Measurements from ENCODE around the gene IGSF3. TPM values are rescaled to one million over a fixed set of nuclear protein-coding genes. Genes with fewer than 3 reads are reported as not detected.

IGSF3 gene
- total and polyA plus RNA-seq, 2 of the 13 experiments (the other 11 are each of a cell fraction or from before 2014, with no cell fraction given): 0.11 to 0.16 TPM

DNA sequence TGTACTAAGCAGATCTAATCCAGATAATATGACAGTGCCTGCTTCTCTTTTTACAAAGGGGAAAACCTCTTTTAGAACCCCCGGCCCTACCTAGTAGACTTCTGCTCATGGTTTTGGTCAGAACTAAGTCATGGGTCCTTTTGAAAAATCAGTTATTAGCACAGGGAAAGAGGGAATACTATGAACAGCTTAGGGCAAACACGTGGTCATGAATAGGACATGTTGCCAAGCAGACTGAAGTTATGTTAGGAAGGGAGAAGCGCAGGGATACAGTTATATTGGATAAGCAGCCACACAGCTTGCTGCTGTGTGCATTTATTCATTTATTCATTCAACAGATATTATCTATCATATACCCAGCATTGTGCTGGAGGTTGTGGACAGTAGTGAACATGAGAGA lies 25.3 kb upstream of the IGSF3 start:
- WGBS (ENCODE audit: low lambda C conversion rate): 27% methylated on average over 3 of the region's 3 CpGs

DNA sequence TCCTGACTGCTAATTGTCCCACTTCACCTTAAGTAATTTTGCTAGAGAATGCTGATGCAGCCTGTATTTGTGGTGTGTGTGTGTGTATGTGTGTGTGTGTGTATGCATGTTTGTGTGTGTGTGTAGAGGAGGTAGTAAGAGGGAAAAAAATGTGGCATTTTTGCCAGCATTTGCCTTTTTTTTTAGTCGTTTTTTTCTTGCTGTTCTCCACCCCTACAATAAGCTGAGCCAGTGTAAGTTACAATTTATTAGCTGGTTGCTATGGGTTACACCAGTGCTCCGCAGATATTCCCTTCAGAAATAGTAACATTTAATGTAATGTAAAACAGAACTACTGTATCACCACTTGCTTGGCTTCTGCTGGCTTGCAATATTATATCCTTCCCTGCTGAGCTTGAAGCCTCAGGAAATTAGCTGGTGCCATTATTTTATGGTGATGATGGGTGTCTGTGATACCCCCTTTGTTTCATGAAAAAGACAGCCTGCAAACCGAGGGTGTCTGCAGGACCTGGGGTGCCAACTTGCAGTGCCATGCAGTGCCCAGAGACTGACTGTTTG lies 23.4 kb upstream of the IGSF3 start:
- POLR2A ChIA-PET: no interaction called here
- TF ChIP-seq ZNF296 (CRISPR knock-in tag; conservative IDR thresholded peaks at IDR 0.05): no peak
- no peak for TF ChIP-seq MAZ (IDR thresholded peaks at IDR 0.05; ENCODE audit: borderline replicate concordance, low read depth, low read length)
- TF ChIP-seq MAZ (CRISPR knock-in tag; IDR thresholded peaks at IDR 0.05; ENCODE audit: low read depth): no peak
- TF ChIP-seq, protein P1, sequence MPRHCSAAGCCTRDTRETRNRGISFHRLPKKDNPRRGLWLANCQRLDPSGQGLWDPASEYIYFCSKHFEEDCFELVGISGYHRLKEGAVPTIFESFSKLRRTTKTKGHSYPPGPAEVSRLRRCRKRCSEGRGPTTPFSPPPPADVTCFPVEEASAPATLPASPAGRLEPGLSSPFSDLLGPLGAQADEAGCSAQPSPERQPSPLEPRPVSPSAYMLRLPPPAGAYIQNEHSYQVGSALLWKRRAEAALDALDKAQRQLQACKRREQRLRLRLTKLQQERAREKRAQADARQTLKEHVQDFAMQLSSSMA (CRISPR knock-in tag; IDR thresholded peaks at IDR 0.05): no peak
- no peak for TF ChIP-seq ZNF337 (CRISPR knock-in tag; IDR thresholded peaks at IDR 0.05; ENCODE audit: borderline replicate concordance, low read depth)
- TF ChIP-seq SNAPC2 (CRISPR knock-in tag; IDR thresholded peaks at IDR 0.05): no peak
- TF ChIP-seq CBX5 (CRISPR knock-in tag; IDR thresholded peaks at IDR 0.05; ENCODE audit: borderline replicate concordance): no peak
- no peak for TF ChIP-seq HNF4G (IDR thresholded peaks at IDR 0.05; ENCODE audit: borderline replicate concordance, low read depth, low read length)
- TF ChIP-seq HNF4G (CRISPR knock-in tag; IDR thresholded peaks at IDR 0.05; ENCODE audit: borderline replicate concordance, low read depth): no peak
- TF ChIP-seq PAWR (CRISPR knock-in tag; IDR thresholded peaks at IDR 0.05; ENCODE audit: borderline replicate concordance): no peak
- TF ChIP-seq, protein P2, sequence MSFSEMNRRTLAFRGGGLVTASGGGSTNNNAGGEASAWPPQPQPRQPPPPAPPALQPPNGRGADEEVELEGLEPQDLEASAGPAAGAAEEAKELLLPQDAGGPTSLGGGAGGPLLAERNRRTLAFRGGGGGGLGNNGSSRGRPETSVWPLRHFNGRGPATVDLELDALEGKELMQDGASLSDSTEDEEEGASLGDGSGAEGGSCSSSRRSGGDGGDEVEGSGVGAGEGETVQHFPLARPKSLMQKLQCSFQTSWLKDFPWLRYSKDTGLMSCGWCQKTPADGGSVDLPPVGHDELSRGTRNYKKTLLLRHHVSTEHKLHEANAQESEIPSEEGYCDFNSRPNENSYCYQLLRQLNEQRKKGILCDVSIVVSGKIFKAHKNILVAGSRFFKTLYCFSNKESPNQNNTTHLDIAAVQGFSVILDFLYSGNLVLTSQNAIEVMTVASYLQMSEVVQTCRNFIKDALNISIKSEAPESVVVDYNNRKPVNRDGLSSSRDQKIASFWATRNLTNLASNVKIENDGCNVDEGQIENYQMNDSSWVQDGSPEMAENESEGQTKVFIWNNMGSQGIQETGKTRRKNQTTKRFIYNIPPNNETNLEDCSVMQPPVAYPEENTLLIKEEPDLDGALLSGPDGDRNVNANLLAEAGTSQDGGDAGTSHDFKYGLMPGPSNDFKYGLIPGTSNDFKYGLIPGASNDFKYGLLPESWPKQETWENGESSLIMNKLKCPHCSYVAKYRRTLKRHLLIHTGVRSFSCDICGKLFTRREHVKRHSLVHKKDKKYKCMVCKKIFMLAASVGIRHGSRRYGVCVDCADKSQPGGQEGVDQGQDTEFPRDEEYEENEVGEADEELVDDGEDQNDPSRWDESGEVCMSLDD (CRISPR knock-in tag; IDR thresholded peaks at IDR 0.05; ENCODE audit: borderline replicate concordance): no peak
- TF ChIP-seq GTF2F1 (IDR thresholded peaks at IDR 0.05; ENCODE audit: low read length): no peak

More for the DNA sequence above, 25.3 kb upstream of the IGSF3 start:
- Histone ChIP-seq H3K4me3 (replicated peaks in 1 of 3; ENCODE audit: insufficient read depth in 1 of 3, low read depth in 2 of 3, low read length in 3 of 3) (no peak overlapping the region), H2AFZ (ENCODE audit: low read length) (no peak overlapping the region), H3K4me1 (ENCODE audit: insufficient read depth, low read length) (peaks cover 13% of the 10 kb centered on the region), H3K4me2 (ENCODE audit: low read depth, low read length) (no peak overlapping the region), H4K20me1 (ENCODE audit: insufficient read depth, low read length) (no peaks in the 10 kb centered on the region), H3K36me3 (replicated peaks in 1 of 2; ENCODE audit: control insufficient read depth in 1 of 2, insufficient read depth in 2 of 2, low read length in 2 of 2) (no peaks in the 10 kb centered on the region), H3K9me3 (ENCODE audit: low read length) (no peaks in the 10 kb centered on the region), H3K9ac (ENCODE audit: insufficient read depth, low read depth, low read length) (no peak overlapping the region), H3K27ac (ENCODE audit: extremely low read length, insufficient read depth, low read length) (no peak overlapping the region), H3K27me3 (ENCODE audit: control insufficient read depth in 1 of 2, insufficient read depth in 2 of 2, low read length in 2 of 2) (no peaks in the 10 kb centered on the region; a peak in 1 of 5 replicates), H3K79me2 (ENCODE audit: insufficient read depth, low read length) (no peaks in the 10 kb centered on the region)
- DNase-seq (ENCODE audit: low spot score) (no peak), FAIRE-seq (no peak), ATAC-seq (no peak)
- CTCF ChIA-PET (ENCODE audit: low intra/inter-chr PET ratio, low total read pairs): no interaction called here
- intact Hi-C loops (cut with micrococcal nuclease; ENCODE audit: unreplicated experiment) (no loop called here), in situ Hi-C loops (cut with HindIII; ENCODE audit: extremely low pct_ligation_motif_present, low pct_unique_long_range_greater_than_20kb) (no loop called here)
- TF ChIP-seq ZNF367 (CRISPR knock-in tag; IDR thresholded peaks at IDR 0.05; ENCODE audit: borderline replicate concordance) (no peak), ZNF75D (CRISPR knock-in tag; IDR thresholded peaks at IDR 0.05; ENCODE audit: borderline replicate concordance) (no peak), BCL6 (CRISPR knock-in tag; IDR thresholded peaks at IDR 0.05) (no peak), NONO (IDR thresholded peaks at IDR 0.05) (no peak), NONO (CRISPR knock-in tag; conservative IDR thresholded peaks at IDR 0.05) (no peak), BORCS8-MEF2B (CRISPR knock-in tag; IDR thresholded peaks at IDR 0.05) (no peak), NRL (CRISPR knock-in tag; IDR thresholded peaks at IDR 0.05; ENCODE audit: borderline replicate concordance) (no peak), ZIK1 (CRISPR knock-in tag; IDR thresholded peaks at IDR 0.05; ENCODE audit: borderline replicate concordance, low read depth) (no peak), RCOR2 (CRISPR knock-in tag; IDR thresholded peaks at IDR 0.05) (no peak), SIX1 (CRISPR knock-in tag; IDR thresholded peaks at IDR 0.05; ENCODE audit: borderline replicate concordance) (no peak), MXD4 (CRISPR knock-in tag; IDR thresholded peaks at IDR 0.05) (no peak), ZNF33B (CRISPR knock-in tag; IDR thresholded peaks at IDR 0.05) (no peak)
- BruUV-seq (replicated peaks): no TSS peak
- POLR2A ChIA-PET: no interaction called here

More for the DNA sequence above, 23.4 kb upstream of the IGSF3 start:
- no peak overlapping the region for H3K27ac ChIP-seq (ENCODE audit: extremely low read length, insufficient read depth, low read length)
- no peak overlapping the region for H3K4me3 ChIP-seq (replicated peaks in 1 of 3; ENCODE audit: insufficient read depth in 1 of 3, low read depth in 2 of 3, low read length in 3 of 3)
- no peaks in the 10 kb centered on the region for H3K9me3 ChIP-seq (ENCODE audit: low read length)
- no TSS peak for BruUV-seq (replicated peaks)
- 15% methylated on average over 3 of the region's 3 CpGs for WGBS (ENCODE audit: low lambda C conversion rate)
- H3K4me2 ChIP-seq (ENCODE audit: low read depth, low read length): no peak overlapping the region
- ATAC-seq (no peak), FAIRE-seq (no peak), DNase-seq (ENCODE audit: low spot score) (no peak)
- peaks cover 17% of the 10 kb centered on the region for H3K4me1 ChIP-seq (ENCODE audit: insufficient read depth, low read length)
- H3K9ac ChIP-seq (ENCODE audit: insufficient read depth, low read depth, low read length): no peak overlapping the region
- no peaks in the 10 kb centered on the region for H3K79me2 ChIP-seq (ENCODE audit: insufficient read depth, low read length)
- H3K36me3 ChIP-seq (replicated peaks in 1 of 2; ENCODE audit: control insufficient read depth in 1 of 2, insufficient read depth in 2 of 2, low read length in 2 of 2): no peaks in the 10 kb centered on the region
- CTCF ChIA-PET (ENCODE audit: low intra/inter-chr PET ratio, low total read pairs): no interaction called here
- H2AFZ ChIP-seq (ENCODE audit: low read length): no peak overlapping the region
- in situ Hi-C loops (cut with HindIII; ENCODE audit: extremely low pct_ligation_motif_present, low pct_unique_long_range_greater_than_20kb): no loop called here
- H4K20me1 ChIP-seq (ENCODE audit: insufficient read depth, low read length): no peaks in the 10 kb centered on the region
- intact Hi-C loops (cut with micrococcal nuclease; ENCODE audit: unreplicated experiment): no loop called here
- H3K27me3 ChIP-seq (ENCODE audit: control insufficient read depth in 1 of 2, insufficient read depth in 2 of 2, low read length in 2 of 2): no peaks in the 10 kb centered on the region; a peak in 1 of 5 replicates
